NCI-H146 treated with DMSO at 0.1 percent for 48 hours (cell line): ENCODE results near the gene HS3ST4.

Experiments used
- DNase-seq: peaks from one replicate; lab custom pipeline; 2025; ENCODE audit not compliant: unreplicated experiment; lab: John Stamatoyannopoulos, UW

HS3ST4 gene

GRCh38 chr16:25691519-25692091 is at the start of gene HS3ST4:
HS3ST4 (plus strand) TSS chr16:25691959.
- DNase-seq: no peak

GRCh38 chr16:25643633-25644032 is 48.1 kb upstream of the HS3ST4 start:
- DNase-seq: no peak

- DNase-seq: no peak
Observed at GRCh38 chr16:25656639-25657038, 35.1 kb upstream of the HS3ST4 start.

- DNase-seq: no peak
Observed at GRCh38 chr16:25676820-25677219, 14.9 kb upstream of the HS3ST4 start.

GRCh38 chr16:25679511-25679910 is 12.2 kb upstream of the HS3ST4 start:
- no peak for DNase-seq

GRCh38 chr16:25689137-25689836 is 2.5 kb upstream of the HS3ST4 start:
- DNase-seq: no peak

- DNase-seq: no peak
Observed at GRCh38 chr16:25690552-25691143, 1.1 kb upstream of the HS3ST4 start.

- DNase-seq: no peak
Observed at GRCh38 chr16:25692351-25692741, 587 bp downstream of the HS3ST4 start.

GRCh38 chr16:25692742-25693508 is 1.2 kb downstream of the HS3ST4 start:
- no peak for DNase-seq

- no peak for DNase-seq
Observed at GRCh38 chr16:25693631-25694030, 1.9 kb downstream of the HS3ST4 start.

- no peak for DNase-seq
Observed at GRCh38 chr16:25699069-25699468, 7.3 kb downstream of the HS3ST4 start.

GRCh38 chr16:25700547-25700946 is 8.8 kb downstream of the HS3ST4 start:
- no peak for DNase-seq

- no peak for DNase-seq
Observed at GRCh38 chr16:25707553-25707952, 15.8 kb downstream of the HS3ST4 start.

- DNase-seq: no peak
Observed at GRCh38 chr16:25707982-25708583, 16.3 kb downstream of the HS3ST4 start.

GRCh38 chr16:25709213-25709612 is 17.5 kb downstream of the HS3ST4 start:
- no peak for DNase-seq

- DNase-seq: no peak
Observed at GRCh38 chr16:25713785-25714570, 22.2 kb downstream of the HS3ST4 start.

GRCh38 chr16:25716186-25716585 is 24.4 kb downstream of the HS3ST4 start:
- no peak for DNase-seq

GRCh38 chr16:25721439-25721838 is 29.7 kb downstream of the HS3ST4 start:
- DNase-seq: no peak

- no peak for DNase-seq
Observed at GRCh38 chr16:25726430-25727098, 34.8 kb downstream of the HS3ST4 start.
